Measurements from ENCODE around the gene EXOC4.

GRCh38 chr7:133237545-133237944, 15.3 kb upstream of the EXOC4 start:
- TF ChIP-seq EZH2 (IDR thresholded peaks at IDR 0.05), result no peak
- TF ChIP-seq POLR2AphosphoS5 (IDR thresholded peaks at IDR 0.05; ENCODE audit: borderline replicate concordance, low read depth, low read length), result no peak

All from SK-N-MC (cell line).